ENCODE measurements around the gene POP5.

DNA sequence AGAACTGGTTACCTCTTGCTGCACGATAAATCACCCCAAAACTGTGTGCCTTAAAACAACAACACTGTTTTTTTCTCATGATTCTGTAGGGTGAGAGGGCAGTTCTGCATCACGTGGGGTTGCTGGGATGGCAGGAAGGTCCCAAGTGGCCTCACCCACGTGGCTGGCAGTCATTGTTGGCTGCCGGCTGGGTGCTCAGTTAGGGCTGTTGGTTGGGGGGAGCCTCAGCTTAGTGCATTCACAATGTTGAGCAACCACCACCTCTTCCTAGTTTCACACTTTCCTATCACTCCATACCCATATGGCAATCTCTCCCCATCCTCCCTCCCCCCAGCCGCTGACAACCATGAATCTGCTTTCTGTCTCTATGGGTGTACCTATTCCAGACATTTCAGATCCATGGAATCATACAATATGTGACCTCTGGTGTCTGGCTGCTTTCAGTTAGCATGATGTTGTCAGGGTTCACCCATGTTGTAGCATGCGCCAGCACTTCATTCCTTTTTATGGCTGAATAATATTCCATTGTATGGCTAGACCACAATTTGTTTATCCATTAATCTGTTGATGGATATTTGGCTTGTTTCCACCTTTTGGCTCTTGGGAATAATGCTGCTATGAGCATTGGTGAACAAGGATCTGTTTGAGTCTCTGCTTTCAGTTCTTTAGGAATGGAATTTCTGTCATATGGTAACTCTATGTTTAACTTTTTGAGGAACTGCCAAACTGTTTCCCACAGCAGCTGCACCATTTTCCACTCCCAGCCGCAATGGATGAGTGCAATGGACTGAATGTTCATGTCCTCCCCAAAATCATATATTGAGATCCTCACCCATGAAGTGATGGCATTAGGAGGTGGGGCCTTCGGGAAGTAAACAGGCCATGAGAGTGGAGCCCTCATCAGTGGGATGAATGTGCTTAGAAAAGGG is 11.2 kb upstream of the POP5 start:
- TF ChIP-seq CTCF (IDR thresholded peaks at IDR 0.05) (no peak), POLR2A (IDR thresholded peaks at IDR 0.05) (no peak)
